Right lobe of liver (tissue), 6 donors: ENCODE data around the gene PXK. TPM values are rescaled to one million over a fixed set of nuclear protein-coding genes. Genes with fewer than 3 reads are reported as not detected.

Experiments used
- ATAC-seq, 4 donors: fragments of 200-7000 bp; cut with Tn5 transposase; one replicate each; pipeline ENCODE4 v1.9.1; 2020; ENCODE audit warnings: mild to moderate bottlenecking in 4 of 4, moderate library complexity in 4 of 4
- DNase-seq, 3 donors: peaks; one replicate each; pipeline ENCODE4 v3.0.0-alpha.2; 2020
- H3K27ac ChIP-seq, 3 donors: fragments of 200-600 bp; one replicate each; pipeline ENCODE4 v1.8.0; 2022
- H3K27me3 ChIP-seq, 2 donors: fragments of 200-600 bp; one replicate each; pipeline ENCODE4 v1.8.0; 2022
- H3K36me3 ChIP-seq, 4 donors: fragments of 200-600 bp; sonication (generic) in 1 of 4; one replicate each; pipeline versions ENCODE4 v1.5.1 to v1.8.0; 2017 to 2022; ENCODE audit warnings: control low read depth in 1 of 4
- H3K4me1 ChIP-seq, 4 donors: fragments of 200-600 bp; sonication (generic) in 1 of 4; one replicate each; pipeline versions ENCODE4 v1.5.1 to v1.8.0; 2017 to 2022; ENCODE audit warnings: control low read depth in 1 of 4
- H3K4me3 ChIP-seq, 3 donors: fragments of 200-600 bp; one replicate each; pipeline ENCODE4 v1.8.0; 2022
- H3K9me3 ChIP-seq, 4 donors: fragments of 200-600 bp; sonication (generic) in 1 of 4; one replicate each; pipeline versions ENCODE4 v1.5.1 to v1.8.0; 2017 to 2022; ENCODE audit warnings: control low read depth in 1 of 4
- POLR2A ChIP-seq: fragments of 450-650 bp; IDR thresholded peaks from one replicate; pipeline ENCODE4 v1.6.1; 2017; ENCODE audit warnings: antibody characterized with exemption, mild to moderate bottlenecking
- WGBS: methylation state at CpG from one replicate; pipeline ENCODE4 v1.1.6; 2018; ENCODE audit warnings: low coverage, low lambda C conversion rate; ENCODE audit not compliant: insufficient coverage; ENCODE audit errors: missing lambda C conversion rate; 5-methylcytosine and 5-hydroxymethylcytosine counted together
- intact Hi-C, 2 donors: fragments of 100-400 bp; cut with DNase I; formaldehyde crosslinking; loops; one replicate each; pipeline versions ENCODE4 v1.11.2 to v1.14.1; 2022
- total RNA-seq, 6 experiments: library from RNA; depleted of rRNA in 2 of 6; stranded (reverse); fragments of >200 nt in 2 of 6; fragmentation: NEBNext Ultra II Directional in 3 of 6; extraction: Animal tissue kit (Norgen Biotek cat#: 25700) in 3 of 6; gene quantifications; one replicate each; pipeline versions ENCODE4 v1.1.0 to v1.2.4, GENCODE V29; 2016 to 2023
- TF ChIP-seq, protein P1 (sequence below), 4 donors: fragments of 200-600 bp in 3 of 4; fragments of 450-650 bp in 1 of 4; IDR thresholded peaks; one replicate each; pipeline versions ENCODE4 v1.5.1 to v1.8.0; 2016 to 2022; ENCODE audit warnings: antibody characterized with exemption in 4 of 4, mild to moderate bottlenecking in 2 of 4
- donor health status: DM: no; HTN: yes; CAD: no.
- donor health status: DM: no; HTN: no; CAD: no.
- donor health status: DM: no; HTN: no; CAD: no.
- donor health status: DM: no; HTN: yes; CAD: no.
- donor health status: DM: no; HTN: yes; CAD: no.

The PXK gene
- total RNA-seq, 6 experiments from 2014 or later = 6.6 to 19.4 (median 9.6) TPM

DNA sequence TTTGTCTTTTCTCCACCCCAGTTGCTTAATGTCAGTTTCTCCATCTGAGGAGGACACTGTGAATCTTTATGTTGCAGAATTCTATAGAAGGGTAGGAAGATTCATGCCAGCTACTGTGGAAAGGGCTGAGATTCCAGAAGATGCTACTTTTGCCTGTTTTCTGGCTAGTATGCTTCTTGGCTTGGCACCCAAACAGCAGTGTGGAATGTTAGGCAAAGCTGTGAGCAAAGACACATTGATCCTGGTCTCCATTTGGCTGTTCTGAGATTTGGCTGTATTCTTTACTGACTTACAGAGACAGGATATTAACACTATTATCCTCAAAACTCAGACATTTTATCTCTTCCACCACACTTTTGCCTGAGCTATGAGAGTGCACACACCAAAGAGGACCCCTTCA is 61.6 kb downstream of the PXK start:
- TF ChIP-seq POLR2A = no peak
- TF ChIP-seq, protein P1, sequence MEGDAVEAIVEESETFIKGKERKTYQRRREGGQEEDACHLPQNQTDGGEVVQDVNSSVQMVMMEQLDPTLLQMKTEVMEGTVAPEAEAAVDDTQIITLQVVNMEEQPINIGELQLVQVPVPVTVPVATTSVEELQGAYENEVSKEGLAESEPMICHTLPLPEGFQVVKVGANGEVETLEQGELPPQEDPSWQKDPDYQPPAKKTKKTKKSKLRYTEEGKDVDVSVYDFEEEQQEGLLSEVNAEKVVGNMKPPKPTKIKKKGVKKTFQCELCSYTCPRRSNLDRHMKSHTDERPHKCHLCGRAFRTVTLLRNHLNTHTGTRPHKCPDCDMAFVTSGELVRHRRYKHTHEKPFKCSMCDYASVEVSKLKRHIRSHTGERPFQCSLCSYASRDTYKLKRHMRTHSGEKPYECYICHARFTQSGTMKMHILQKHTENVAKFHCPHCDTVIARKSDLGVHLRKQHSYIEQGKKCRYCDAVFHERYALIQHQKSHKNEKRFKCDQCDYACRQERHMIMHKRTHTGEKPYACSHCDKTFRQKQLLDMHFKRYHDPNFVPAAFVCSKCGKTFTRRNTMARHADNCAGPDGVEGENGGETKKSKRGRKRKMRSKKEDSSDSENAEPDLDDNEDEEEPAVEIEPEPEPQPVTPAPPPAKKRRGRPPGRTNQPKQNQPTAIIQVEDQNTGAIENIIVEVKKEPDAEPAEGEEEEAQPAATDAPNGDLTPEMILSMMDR (IDR thresholded peaks at IDR 0.05) = no peak
- H3K27me3 ChIP-seq = no peaks in the 10 kb centered on the region
- intact Hi-C loops = no loop called here
- H3K4me3 ChIP-seq = no peak overlapping the region
- no peaks in the 10 kb centered on the region for H3K4me1 ChIP-seq
- H3K36me3 ChIP-seq = peaks cover 0 to 30% (median 14%) of the 10 kb centered on the region in 4 donors
- H3K9me3 ChIP-seq = no peaks in the 10 kb centered on the region
- H3K27ac ChIP-seq = no peak overlapping the region
- no peak for ATAC-seq
- no peak for DNase-seq

DNA sequence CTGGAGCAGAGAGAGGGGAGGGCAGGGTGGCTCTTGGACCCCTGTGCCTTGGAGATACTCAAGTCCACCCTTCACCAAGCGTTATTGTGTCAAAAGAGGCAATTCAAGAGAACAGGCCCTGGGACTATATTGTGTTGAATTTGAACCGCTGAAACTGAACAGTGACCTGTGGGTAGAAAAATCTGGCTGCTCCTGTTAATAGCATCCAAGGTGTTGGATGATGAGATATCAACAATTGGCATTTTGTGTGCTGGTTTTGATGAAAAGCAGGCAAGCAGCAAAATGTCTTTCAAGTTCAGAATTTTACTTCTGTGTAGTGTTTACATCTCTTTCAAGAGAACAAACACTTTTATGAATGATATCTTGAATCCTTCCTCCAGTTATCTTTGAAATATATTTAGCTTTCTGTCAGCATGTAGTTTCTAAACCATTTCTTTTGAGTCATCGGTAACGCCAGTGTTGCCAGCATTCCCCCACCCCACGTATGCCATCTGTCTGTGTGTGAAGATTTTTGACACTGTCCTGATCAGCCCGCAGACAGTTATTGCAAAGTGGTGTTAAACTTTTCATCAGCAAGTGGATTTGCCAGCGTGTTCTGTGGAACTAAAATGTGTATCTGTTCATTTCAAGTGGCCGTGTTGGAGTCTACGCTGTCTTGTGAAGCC is 66.1 kb downstream of the PXK start:
- Histone ChIP-seq H3K4me3 (no peak overlapping the region), H3K36me3 (peaks cover 0 to 36% (median 16%) of the 10 kb centered on the region in 4 donors), H3K9me3 (no peaks in the 10 kb centered on the region), H3K4me1 (no peaks in the 10 kb centered on the region), H3K27ac (no peak overlapping the region), H3K27me3 (no peaks in the 10 kb centered on the region)
- no peak for DNase-seq
- intact Hi-C loops = no loop called here
- no peak for ATAC-seq
- TF ChIP-seq, protein P1 (IDR thresholded peaks at IDR 0.05) = no peak
- TF ChIP-seq POLR2A = no peak
- WGBS = 87% methylated on average over 9 of the region's 9 CpGs

DNA sequence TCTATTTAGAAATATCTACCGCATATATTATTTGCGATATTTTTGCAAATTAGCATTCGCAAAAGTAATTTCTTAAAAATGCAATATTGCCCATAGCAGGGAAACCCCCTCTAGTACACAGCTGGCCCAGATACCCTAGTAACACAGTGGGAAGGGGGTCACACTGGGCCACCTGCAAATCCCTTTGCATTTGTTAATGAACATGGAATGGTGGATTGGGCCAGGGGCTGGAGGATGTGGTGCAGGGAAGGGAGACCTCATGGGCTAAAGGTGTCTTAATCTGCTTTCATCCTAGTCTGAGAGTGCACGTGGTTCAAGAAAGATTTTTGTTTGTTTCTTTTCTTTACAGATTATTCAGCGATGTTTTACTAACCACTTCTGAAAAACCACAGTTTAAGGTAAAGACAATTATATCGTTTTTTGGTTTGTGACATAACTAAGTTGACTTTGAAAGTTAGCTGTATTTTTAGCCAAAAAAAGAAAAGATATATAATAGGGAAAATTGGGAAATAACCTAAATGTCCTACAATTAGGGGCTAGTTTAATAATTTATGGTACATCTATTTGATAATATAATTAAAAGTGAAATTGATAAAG is 70.9 kb downstream of the PXK start:
- H3K4me1 ChIP-seq = peaks cover 0 to under 1% (median 0%) of the 10 kb centered on the region in 4 donors
- DNase-seq = no peak
- 92% methylated on average over 6 of the region's 6 CpGs for WGBS
- H3K36me3 ChIP-seq = peaks cover 0 to 15% (median 5%) of the 10 kb centered on the region in 4 donors
- no peak overlapping the region for H3K27ac ChIP-seq
- TF ChIP-seq, protein P1 (IDR thresholded peaks at IDR 0.05) = no peak
- TF ChIP-seq POLR2A = no peak
- H3K4me3 ChIP-seq = no peak overlapping the region
- ATAC-seq = no peak
- no peaks in the 10 kb centered on the region for H3K27me3 ChIP-seq
- H3K9me3 ChIP-seq = no peaks in the 10 kb centered on the region
- intact Hi-C loops = no loop called here

DNA sequence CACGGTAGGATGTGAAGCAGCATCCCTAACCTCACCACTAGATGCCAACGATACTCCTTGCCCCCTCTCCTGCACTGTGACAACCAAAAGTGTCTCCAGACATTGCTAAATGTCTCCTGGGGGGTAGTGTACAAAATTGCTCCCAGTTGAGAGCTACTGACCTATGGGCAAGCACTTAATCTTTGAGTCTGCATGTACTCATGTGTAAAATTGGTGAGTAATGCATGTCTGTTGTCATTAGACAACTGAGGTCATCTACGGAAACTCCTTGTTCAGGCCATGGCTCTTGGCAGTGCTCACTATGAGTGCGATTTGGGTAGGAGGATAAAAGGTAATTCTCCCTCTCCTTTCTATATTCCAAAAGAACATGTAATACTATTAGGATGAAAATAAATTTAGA is 71.7 kb downstream of the PXK start:
- ATAC-seq (peak in 1 of 4 donors; percentile 18), DNase-seq (no peak)
- 93% methylated on average over 2 of the region's 4 CpGs for WGBS
- intact Hi-C loops = no loop called here
- Histone ChIP-seq H3K9me3 (no peaks in the 10 kb centered on the region), H3K36me3 (peaks cover 0 to 11% (median 3%) of the 10 kb centered on the region in 4 donors), H3K27me3 (no peaks in the 10 kb centered on the region), H3K4me1 (peaks cover 0 to 8% (median 3%) of the 10 kb centered on the region in 4 donors), H3K4me3 (no peak overlapping the region), H3K27ac (no peak overlapping the region)
- TF ChIP-seq POLR2A = no peak
- TF ChIP-seq, protein P1 (IDR thresholded peaks at IDR 0.05) = no peak
